Fibroblast of mammary gland (primary cell): ENCODE data around the gene RAPGEF3.

Experiments used
- DNase-seq: peaks from one replicate; pipeline ENCODE4 v3.0.0-alpha.2; 2010; ENCODE audit warnings: low read depth
- H3K4me3 ChIP-seq: 2 replicates; pipeline ENCODE4 v1.5.1; 2011; ENCODE audit warnings: low read depth, mild to moderate bottlenecking, low read length, moderate library complexity; ENCODE audit not compliant: control insufficient read depth
- TF ChIP-seq, protein P1 (sequence below): conservative IDR thresholded peaks from 2 replicates; pipeline ENCODE4 v1.5.1; 2011; ENCODE audit warnings: low read depth, low read length, inconsistent platforms; ENCODE audit not compliant: control insufficient read depth, insufficient read depth

RAPGEF3 gene

DNA sequence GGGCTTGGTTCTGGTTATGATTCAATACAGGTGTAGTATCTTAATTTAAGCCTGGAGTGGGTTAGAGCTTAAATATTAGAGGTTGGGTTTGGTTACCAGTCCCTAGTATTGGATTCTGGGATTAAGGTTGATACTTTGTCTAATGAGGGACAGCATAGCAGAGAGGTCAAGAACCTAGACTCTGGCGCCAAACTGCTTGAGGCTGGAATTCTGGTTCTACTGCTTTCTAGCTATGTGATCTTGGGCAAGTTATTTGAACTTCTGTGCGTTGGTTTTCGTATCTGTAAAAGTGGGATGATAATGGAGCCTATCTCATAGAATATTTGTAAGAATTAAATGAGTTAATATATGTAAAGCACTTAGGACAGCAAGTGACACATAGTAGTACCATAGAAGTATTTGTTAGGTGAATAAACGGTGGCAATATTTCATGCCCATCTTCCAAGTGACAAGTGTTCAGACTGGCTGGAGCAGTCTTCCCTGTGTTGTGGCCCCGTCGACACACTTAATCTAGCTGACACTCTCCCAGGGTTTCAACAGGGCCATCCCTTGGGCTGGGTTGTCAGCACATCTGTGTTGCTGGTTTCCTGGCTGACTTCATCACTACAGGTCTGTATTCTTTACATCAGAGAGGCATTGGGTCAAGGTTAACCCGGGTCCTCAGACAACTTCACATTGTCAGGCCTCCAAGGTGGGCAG, 36.4 kb downstream of the RAPGEF3 start:
- TF ChIP-seq, protein P1, sequence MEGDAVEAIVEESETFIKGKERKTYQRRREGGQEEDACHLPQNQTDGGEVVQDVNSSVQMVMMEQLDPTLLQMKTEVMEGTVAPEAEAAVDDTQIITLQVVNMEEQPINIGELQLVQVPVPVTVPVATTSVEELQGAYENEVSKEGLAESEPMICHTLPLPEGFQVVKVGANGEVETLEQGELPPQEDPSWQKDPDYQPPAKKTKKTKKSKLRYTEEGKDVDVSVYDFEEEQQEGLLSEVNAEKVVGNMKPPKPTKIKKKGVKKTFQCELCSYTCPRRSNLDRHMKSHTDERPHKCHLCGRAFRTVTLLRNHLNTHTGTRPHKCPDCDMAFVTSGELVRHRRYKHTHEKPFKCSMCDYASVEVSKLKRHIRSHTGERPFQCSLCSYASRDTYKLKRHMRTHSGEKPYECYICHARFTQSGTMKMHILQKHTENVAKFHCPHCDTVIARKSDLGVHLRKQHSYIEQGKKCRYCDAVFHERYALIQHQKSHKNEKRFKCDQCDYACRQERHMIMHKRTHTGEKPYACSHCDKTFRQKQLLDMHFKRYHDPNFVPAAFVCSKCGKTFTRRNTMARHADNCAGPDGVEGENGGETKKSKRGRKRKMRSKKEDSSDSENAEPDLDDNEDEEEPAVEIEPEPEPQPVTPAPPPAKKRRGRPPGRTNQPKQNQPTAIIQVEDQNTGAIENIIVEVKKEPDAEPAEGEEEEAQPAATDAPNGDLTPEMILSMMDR: no peak
- no peak overlapping the region for H3K4me3 ChIP-seq
- no peak for DNase-seq

DNA sequence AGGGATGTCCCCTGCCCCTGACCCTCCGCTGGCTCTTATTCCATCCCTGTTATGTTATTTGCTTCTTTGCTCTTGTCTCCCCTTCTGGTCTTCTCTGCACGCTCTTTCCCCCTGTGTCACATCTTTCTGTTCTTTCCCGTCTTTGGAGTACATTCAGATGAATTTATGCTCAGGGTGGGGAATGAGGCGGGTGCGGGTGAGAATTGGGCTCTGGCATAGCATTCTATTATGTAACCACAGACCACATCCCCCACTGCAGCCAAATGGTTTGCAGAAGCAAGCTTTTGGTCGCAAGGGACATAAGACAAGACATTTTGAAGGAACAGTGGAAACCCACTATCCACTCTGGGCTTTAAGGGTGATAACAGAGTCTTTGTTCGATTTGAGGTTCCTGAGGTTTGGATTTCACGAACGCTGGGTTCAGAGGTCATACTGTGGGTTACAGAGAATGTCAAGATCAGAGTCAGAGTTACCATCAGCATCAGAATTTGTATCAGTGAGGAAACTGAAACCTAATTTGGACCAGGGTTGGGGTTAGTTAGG, 37.2 kb downstream of the RAPGEF3 start:
- no peak for DNase-seq
- no peak overlapping the region for H3K4me3 ChIP-seq
- TF ChIP-seq, protein P1: no peak

DNA sequence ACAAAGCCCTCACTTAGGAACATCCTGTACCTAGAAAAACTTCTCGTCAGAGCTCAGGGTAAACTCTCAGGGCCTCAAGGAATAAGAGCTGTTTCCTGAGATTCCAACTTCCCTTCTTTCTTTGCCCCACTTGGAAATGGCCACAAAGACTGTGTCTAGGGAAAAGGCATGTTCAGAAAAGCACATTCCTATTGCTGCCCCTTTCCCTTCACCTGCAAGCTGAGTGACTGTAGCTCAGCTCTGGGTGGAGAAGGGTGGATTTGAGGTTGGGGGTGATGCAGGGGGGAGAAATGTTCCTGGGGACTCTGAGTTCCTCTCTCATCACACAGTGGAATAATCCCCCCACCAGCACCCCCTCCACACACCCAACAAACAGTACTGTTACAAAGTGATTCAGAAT, 40.1 kb downstream of the RAPGEF3 start:
- TF ChIP-seq, protein P1: no peak
- DNase-seq: no peak
- no peak overlapping the region for H3K4me3 ChIP-seq

DNA sequence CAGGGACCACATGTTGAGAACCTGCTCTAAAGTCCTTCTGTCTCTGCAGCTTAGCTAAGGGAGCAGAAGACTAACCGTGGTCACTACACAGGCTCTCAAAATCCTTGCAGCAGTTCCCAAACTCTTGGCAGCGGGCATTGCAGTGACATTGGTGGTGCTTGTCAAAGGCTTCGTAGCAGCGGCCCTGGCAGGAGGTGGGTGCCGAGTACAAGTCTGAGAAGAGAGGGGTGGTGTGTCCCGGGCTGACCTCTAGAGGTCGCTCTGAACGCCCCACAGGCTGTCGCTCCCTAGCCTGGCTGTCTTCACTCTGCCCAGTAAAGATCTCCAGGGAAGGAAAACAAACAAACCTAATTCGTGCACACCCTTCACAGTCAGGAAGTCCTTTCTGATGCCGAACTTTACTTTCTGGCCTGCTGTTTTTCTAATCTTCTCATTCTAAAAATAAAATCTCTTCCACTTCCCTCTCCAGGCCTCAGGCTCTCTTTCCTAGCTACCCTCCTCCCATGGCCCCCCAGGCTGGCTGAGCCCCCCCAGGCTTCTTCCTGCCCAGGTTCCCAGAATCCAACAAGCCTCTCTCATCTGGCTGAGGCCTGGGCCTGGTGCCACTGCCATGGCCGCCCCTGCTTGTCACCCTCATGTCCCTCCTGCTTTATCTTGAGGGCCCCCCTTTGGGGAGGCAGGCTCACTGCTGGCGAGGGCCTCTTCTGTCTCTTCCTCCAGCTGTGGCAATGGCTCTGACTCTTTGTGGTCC, 41.1 kb downstream of the RAPGEF3 start:
- TF ChIP-seq, protein P1: peak; percentile 84
- DNase-seq: peak; percentile 85
- H3K4me3 ChIP-seq: no peak overlapping the region

DNA sequence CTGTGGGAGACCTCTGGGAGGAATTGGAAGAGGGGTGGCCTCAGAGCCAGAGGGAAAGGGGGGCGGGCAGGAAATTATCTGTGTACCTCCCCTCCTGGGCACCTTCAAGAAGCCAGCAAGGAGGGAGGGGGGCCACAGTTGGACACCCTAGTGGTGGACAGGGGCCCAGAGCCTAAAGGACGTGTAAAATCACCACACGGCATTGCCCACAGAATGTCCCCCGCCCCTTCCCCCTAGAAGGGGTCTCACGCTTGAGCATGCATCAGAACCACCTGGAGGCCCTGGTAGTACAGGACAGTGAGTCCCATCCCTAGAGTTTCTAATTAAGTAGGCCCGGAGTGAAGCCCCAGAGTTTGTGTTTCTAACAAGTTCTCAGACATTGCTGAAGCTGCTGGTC, 41.6 kb downstream of the RAPGEF3 start:
- H3K4me3 ChIP-seq: no peak overlapping the region
- TF ChIP-seq, protein P1: no peak
- DNase-seq: no peak

DNA sequence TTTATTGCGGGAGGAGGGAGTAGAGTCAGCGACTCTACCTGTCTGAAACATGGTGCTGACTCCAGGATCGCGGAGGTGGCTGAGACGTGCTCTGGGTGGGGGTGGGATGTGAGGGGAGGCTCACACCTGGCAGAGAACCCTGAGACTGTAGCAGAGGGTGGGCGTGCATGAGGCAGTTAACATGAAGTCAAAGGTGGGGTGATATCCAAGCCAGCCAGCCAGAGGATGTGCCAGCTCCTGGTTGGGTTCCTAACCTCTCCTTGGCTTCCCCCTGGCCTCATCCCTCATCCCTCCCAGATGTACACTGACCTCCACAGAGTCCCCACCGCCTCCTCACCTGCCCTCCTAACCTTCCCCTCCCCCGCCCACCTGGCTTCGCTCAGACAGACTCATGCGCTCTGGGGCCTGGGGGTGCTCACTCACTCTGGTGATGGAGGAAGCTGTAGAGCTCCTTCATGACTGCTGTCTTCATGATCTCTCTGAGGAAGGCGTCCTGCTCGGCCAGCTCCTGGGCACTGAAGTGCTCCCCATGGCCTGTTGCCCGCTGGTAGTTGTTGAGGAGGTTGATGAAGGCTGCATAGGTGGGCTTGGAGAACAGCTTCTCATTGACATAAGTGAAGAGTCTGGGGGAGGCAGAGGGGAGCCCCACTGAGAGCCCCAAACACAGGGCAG, 42.7 kb downstream of the RAPGEF3 start:
- TF ChIP-seq, protein P1: no peak
- DNase-seq: no peak
- peak overlapping the region; percentile 9 for H3K4me3 ChIP-seq
